Ishikawa (cell line): ENCODE data around the gene VWC2.

Source experiments
- MAX ChIP-seq: IDR thresholded peaks from 2 replicates; pipeline ENCODE4 v1.6.1; 2012
- TAF1 ChIP-seq: IDR thresholded peaks from 2 replicates; pipeline ENCODE4 v1.6.1; 2012; ENCODE audit warnings: low read depth, mild to moderate bottlenecking

DNA sequence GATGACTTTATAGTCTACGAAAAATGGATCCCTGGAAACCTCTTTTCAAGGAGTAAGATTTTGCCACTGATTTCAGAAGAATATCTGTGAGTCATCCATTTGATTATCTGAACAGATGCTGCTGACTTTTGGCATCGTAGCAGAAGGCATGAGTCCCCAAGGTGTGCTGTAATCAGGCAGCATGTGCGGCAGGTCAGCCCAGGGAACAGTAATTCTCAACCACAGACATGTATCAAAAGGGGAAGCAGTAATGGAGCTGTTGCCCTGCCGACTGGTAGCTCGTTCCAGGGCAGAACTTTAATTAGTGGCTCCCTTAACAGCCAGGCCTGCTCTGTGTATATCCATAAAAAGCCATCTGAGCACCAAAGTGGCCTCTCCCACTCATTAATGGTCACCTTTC, 5.7 kb upstream of the VWC2 start:
- TF ChIP-seq MAX (no peak), TAF1 (no peak)
